ENCODE results near the gene PTGES2. TPM values are rescaled to one million over a fixed set of nuclear protein-coding genes. Genes with fewer than 3 reads are reported as not detected.

The PTGES2 gene
- polyA plus RNA-seq, 4 donors, result 40.7 to 66.7 (median 44.3) TPM

DNA sequence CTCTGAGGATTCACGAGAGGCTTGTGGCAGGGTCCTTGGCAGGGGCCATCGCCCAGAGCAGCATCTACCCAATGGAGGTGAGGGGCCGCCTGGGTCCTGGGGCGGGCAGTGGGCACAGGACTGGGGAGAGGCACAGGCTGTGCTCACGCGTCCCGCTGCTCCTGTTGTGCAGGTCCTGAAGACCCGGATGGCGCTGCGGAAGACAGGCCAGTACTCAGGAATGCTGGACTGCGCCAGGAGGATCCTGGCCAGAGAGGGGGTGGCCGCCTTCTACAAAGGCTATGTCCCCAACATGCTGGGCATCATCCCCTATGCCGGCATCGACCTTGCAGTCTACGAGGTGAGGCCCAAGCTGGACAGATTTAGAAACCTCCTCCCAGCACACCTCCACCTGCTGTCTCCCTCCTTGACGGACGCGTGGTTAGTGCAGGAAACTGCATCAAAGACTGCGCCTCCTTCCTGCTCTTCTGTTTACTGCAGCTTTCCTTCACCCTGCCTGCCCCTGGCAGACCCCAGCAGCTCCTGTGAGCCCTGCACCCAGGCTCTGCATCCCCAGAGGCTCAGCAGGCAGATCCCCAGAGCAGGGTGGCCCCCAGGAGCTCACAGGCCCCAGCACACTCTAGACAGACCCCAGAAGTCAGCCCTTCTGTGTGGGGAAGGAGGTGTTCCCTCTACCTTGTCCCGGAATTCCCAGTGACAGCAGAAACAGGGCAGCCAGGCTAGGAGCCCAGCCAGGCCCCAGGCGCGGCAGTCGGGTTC is 21.2 kb downstream of the PTGES2 start:
- DNase-seq (ENCODE audit: low read depth in 4 of 4, low spot score in 3 of 4), result no peak

- DNase-seq (ENCODE audit: low read depth in 4 of 4, low spot score in 3 of 4), result no peak
Observed at GRCh38 chr9:128105538-128106175, 21.9 kb downstream of the PTGES2 start.

DNA sequence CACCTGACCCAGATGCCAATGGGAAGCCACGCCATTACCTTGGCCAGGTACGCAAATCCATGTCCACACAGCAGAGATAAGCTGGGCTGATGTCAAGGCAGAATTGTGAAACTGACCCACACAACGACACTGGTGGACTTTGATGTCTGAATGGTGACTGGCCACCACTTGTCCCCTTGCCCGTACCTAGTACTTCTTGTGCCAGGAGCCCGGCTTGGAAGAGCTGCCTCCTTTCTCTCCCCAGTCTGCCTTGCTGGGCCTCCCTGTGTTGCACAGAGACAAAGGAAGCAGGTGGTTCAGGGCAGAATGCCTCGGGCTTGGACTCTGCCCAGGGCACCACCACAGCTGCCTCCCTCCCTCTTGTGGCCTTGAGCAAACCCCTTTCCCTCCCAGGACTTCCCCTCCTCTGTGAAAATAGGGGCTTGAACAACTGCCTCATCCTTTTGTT is 23.3 kb downstream of the PTGES2 start:
- DNase-seq (ENCODE audit: low read depth in 4 of 4, low spot score in 3 of 4), result no peak

GRCh38 chr9:128103589-128103962 is 24.0 kb downstream of the PTGES2 start:
- DNase-seq (ENCODE audit: low read depth in 4 of 4, low spot score in 3 of 4), result no peak

DNA sequence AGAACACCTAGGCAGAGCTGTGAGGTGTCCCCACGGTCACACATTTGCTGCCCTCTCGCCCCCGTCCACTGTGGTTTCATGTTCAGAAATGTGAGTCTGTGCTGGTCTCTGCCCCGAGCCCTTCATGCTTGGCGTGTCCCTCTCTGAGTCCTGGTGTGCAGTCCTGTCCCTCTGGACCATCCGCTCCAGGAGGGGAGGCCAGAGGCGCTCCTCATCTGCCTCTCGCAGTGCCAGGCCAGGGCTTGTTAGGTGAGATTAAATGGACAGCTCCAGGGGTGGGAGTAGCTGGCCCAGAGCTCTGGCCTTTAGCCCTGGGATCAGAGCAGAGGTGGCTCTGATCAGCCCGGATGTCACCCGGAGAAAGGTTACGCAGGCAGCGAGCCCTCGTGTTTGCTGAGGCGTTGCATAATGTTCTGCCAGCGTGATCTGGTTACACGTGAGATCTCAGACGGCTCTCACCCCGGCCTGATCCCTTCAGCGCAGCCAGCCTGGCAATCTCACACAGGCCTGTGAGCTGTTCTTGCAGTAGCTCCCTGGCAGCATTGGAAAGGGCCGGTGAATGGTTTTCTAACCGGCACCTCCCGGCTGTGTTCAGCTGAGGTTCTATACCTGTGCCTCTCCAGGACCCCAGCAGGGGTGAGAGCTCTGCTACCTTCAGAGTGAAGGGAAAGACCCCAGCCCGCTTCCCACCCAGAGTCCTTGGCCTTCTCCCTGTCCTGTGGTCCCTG is 24.5 kb downstream of the PTGES2 start:
- DNase-seq (ENCODE audit: low read depth in 4 of 4, low spot score in 3 of 4), result no peak

GRCh38 chr9:128102196-128102595 is 25.3 kb downstream of the PTGES2 start:
- DNase-seq (ENCODE audit: low read depth in 4 of 4, low spot score in 3 of 4), result no peak

- no peak for DNase-seq (ENCODE audit: low read depth in 4 of 4, low spot score in 3 of 4)
Observed at GRCh38 chr9:128101690-128102089, 25.8 kb downstream of the PTGES2 start.

DNA sequence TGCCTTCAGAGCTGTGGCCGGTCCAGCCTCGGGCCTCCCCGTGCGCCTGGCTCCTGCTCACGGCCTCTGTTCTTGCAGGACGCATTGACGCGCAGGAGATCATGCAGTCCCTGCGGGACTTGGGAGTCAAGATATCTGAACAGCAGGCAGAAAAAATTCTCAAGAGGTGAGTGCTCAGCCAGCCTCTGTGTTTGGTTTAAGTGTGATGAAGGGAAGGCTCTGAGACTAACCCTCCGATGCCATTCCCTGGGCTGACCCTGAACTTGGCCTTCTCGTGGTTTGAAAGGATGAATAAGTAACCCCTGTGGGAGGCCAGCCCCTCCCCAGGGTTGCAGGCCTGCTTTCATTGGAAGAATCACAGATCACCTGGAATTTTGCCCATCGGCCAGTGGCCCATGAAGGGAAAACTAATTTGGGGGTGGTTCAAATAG is 26.3 kb downstream of the PTGES2 start:
- DNase-seq (ENCODE audit: low read depth in 4 of 4, low spot score in 3 of 4), result no peak

GRCh38 chr9:128100581-128100980 is 26.9 kb downstream of the PTGES2 start:
- no peak for DNase-seq (ENCODE audit: low read depth in 4 of 4, low spot score in 3 of 4)

DNA sequence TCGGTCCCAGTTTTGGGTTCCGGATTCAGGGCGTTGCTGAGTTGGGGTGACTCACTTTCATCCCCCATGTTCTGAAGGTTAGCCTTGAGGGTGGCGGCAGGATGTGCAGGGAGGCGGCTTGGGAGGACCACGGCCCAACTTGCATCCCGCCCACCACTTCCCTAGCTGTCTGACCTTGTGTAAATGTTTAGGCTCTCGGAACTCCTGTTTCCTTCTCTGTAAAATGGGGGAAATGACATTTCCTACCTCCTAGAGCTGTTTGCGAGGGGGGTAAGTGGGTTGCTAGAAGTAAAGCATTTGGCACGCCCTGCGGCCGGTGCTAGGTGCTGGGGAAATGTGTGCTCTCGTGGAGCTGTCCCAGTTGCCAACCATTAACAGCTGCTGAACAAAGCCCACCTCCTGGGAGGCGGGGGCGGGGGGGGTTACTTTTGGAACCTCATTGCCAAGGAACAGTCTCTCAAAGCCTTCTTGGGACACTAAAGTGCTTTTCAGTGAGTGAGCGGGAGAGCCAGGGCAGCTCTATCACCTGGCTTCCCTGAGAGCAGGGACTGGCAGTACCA is 27.5 kb downstream of the PTGES2 start:
- DNase-seq (ENCODE audit: low read depth in 4 of 4, low spot score in 3 of 4), result no peak

- no peak for DNase-seq (ENCODE audit: low read depth in 4 of 4, low spot score in 3 of 4)
Observed at GRCh38 chr9:128099231-128099931, 28.1 kb downstream of the PTGES2 start.

DNA sequence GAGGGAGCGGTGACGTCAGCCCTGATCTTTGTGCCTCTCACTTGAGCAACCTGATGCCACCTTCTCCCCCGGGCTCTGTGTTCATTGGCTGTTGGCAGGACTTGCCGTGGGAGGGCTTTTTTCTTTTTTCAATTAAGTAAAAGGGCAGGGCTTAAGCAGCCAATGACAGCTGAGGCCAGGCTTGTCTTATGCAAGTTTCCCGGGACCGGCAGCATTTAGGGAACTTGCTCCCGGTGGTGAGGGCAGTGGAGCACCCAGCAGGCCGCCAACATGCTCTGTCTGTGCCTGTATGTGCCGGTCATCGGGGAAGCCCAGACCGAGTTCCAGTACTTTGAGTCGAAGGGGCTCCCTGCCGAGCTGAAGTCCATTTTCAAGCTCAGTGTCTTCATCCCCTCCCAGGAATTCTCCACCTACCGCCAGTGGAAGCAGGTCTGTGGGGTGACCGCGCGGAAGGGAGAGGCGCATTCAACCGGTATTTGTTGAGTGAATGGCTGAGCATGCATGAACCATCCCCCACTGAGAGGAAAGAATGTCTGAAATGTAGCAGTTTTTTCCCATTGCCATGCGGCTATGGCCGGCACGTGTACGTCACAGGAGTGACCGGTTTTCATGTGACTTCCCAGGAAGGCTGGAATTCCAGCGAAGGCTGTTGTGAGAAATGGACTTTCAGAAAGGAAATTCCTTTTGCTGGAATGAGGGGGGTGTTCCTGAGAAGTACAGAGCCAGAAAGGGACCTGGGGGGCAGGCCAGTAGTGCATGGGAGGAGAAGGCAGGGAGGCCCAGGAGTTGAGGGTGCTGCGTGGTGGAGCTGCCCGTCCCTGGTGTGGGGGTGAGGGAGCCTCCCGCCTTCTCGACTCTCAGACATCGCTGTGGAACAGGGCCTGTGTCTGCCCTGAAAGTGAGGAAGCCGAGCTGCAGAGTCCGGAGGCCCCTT is 29.0 kb downstream of the PTGES2 start:
- DNase-seq (ENCODE audit: low read depth in 4 of 4, low spot score in 3 of 4), result peak; percentile 84 to 96 (median 92)

DNA sequence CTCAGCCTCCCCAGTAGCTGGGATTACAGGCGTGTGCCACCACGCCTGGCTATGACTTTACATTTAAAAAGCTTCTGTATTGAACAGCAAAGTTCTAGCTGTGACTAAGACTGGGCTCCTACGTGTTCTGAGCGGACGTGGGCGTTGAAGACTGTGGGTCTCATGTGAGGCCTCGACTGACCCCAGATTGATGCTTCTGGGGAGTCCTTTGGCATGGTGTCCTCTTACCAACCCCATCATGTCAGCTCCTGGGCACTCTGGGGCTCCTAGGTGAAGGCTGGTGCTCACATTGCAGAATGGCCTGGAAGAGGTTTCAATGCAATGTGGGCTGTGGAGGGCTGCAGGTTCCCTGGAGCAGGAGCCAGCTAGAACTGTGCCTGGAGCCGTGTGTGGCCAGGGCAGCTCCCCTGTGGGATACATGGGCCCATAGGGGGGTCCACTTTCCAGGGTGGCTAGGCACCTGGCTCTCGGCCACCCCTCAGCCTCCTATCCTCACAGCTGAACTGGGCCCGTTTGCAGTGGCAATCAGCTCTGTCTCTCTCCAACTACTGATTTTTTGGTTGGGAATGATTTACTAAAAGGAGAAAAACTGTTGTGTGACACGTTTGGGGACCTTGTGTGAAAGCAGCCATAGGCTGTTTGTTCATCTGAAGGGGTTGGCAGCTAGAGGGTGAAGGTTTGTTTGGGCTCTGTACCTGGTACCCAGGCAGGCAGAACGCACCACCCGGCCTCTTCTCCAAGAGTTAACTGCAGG is 29.8 kb downstream of the PTGES2 start:
- DNase-seq (ENCODE audit: low read depth in 4 of 4, low spot score in 3 of 4), result no peak

DNA sequence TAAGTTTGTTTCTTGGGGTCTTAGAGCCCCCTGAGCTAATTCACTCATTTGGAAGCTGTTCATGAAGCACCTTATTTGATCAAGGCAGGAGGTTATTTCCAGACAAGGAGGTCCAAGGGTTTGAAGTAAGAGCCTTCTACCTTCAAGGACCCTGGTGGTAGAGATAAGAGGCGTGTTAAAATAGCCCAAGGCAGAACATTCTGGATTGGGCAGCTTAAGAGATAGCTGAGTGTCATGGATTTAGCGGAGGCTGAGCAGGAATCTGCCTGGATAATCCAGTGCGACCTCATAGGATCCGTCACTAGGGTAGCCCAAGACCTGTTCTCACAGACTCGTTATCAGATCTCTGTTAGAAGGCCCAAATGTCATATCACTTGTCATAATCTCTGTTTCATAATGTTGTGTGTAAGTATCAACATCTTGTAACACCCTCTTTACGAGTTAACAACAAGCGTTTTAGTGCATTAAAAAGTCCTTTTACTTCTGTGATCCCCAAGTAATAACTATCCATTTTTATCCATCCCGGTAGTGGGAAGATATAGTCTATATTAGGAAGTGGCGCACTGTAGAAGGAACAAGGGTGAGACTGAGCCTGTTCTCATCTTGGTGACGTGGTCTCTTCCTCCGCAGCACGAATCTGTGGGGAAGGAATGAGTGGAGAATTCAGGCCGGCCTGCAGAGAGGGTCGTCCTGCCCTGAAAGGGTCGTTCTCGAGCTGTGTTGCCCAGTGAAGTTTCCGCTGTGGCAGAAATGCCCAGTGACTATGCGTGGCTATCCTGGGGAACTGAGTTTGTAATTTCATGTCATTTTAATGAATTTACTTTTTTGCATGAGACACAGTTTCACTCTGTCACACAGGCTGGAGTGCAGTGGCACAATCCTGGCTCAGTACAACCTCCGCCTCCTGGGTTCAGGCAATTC is 30.7 kb downstream of the PTGES2 start:
- DNase-seq (ENCODE audit: low read depth in 4 of 4, low spot score in 3 of 4), result no peak

GRCh38 chr9:128094950-128095544 is 32.5 kb downstream of the PTGES2 start:
- DNase-seq (ENCODE audit: low read depth in 4 of 4, low spot score in 3 of 4), result no peak

GRCh38 chr9:128094166-128094949 is 33.2 kb downstream of the PTGES2 start:
- peak in 3 of 4 donors; percentile 77 to 87 (median 84) for DNase-seq (ENCODE audit: low read depth in 4 of 4, low spot score in 3 of 4)

- DNase-seq (ENCODE audit: low read depth in 4 of 4, low spot score in 3 of 4), result no peak
Observed at GRCh38 chr9:128093011-128093410, 34.5 kb downstream of the PTGES2 start.

Measured in right renal pelvis (tissue), 4 donors.